KBM-7 (cell line): ENCODE results near the gene PPP1R3E.

Experiments used
- DNase-seq: peaks from one replicate; pipeline ENCODE4 v3.0.0-alpha.2; 2015
- in situ Hi-C: fragments of 300-500 bp; cut with MboI; formaldehyde crosslinking; loops from 2 replicates; pipeline ENCODE4 v1.14.3; 2020; ENCODE audit warnings: low sequenced_read_pairs, low pct_unique_long_range_greater_than_20kb, mixed read lengths

Gene PPP1R3E

DNA sequence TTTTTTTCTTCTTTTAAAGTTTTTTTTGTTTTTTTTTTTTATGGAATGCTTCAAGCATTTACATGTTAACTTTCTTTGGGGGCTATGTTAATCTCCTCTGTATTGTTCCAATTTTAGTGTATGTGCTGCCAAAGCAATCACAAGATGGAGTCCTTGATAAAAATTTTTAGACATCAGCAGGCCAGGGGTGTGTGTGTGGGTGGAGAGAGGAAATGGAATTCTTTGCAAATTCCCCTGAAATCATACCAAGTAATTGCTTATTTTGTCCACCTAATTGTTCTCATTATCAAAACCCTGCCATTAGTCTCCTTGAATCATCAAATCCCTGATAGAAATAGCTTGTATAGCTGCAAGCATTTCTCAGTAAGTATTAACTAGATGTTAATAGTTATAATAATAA is 43.2 kb downstream of the PPP1R3E start:
- in situ Hi-C loops = no loop called here

DNA sequence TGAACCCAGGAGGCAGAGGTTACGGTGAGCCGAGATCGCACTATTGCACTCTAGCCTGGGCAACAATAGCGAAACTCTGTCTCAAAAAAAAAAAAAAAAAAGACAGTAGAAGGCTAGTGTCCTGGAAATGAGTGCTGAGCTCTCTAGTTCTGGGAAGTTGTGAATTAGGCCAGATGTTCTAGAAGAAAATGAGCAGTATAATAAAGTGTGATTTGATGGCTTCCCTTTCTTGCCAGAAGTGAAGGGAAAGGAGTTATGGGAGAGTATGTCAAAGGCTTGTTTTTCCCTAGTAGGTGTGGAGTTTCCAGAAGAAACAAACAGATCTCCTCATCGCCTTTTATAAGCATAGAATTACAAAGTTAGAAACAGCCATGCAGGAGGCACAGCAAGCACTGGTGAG is 44.4 kb downstream of the PPP1R3E start:
- no peak for DNase-seq
- in situ Hi-C loops = no loop called here

More for the DNA sequence above, 43.2 kb downstream of the PPP1R3E start:
- DNase-seq = no peak

DNA sequence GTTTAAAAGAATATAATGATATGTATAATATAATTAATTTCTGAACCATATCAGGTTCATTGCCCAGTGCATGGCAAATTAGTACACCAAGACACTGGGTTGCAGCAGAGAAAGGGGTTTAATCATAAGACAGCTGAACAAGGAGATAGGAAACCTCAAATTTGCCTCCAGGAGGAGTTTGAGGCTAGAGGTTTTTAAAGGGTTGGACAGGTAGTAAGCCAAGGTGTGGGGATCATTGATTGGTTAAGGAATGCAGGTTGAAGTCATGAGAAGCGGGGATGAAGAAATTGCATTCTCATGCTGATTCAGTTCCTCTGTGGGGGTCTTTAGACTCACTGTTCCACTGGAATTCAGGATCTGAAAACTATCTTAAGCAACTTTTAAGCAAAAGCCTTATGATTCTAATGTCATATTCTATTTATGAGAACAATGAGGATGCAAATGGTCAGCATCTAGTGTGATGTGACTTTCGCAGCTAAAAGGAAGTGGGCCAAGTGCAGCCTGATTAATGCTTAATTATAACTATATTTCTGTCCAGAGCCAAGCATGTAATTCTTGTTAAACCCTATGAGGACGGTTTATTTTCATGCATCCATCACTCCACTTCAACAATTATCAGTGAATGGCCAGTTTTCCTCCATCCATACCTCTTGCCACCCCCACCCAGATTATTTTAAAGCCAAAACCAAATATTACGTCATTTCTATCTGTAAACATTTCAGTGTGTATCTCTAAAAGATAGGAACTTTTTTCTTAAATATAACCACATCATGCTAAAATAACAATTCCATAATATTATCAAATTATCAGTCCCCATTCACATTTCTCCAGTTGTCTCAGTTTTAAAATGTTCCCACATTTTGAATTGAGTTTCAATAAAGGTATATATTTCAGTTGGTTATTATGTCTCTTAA is 50.0 kb downstream of the PPP1R3E start:
- no peak for DNase-seq
- in situ Hi-C loops = no loop called here

DNA sequence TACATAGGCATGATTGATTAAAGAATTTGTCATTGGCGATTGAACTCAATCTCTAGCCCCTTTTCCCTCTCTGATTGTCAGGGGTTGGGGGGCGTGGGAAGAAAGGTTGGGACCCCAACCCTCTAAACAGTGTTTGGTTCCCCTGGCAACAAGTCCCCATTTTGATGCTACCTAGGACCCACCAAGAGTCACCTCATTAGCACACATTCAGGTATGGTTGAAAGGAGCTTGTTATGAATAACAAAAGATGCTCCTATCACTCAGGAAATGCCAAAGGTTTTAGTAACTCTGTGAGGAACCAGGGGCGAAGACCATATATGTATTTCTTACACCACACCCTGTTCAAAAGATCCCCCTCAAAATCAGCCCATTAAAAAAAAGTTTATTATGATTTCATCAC is 50.7 kb downstream of the PPP1R3E start:
- in situ Hi-C loops = no loop called here
- no peak for DNase-seq

DNA sequence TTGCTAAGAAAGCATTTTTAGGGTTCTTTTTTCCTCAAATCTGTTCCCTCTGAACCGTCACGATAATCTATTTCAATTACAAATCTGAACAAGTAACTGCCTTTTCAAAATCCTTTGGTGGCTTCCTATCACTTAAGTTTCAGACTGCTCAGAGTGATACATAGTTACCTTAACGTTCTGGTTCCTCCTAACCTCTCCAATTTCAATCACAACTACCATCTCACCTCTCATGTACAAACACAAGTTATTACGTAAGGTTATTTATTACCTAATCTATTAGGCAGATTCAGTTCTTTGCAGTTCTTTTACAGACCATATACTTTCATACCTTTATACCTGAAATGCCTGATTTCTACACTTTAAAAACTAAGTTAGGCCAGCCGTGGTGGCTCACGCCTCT is 52.8 kb downstream of the PPP1R3E start:
- in situ Hi-C loops = no loop called here
- DNase-seq = no peak

DNA sequence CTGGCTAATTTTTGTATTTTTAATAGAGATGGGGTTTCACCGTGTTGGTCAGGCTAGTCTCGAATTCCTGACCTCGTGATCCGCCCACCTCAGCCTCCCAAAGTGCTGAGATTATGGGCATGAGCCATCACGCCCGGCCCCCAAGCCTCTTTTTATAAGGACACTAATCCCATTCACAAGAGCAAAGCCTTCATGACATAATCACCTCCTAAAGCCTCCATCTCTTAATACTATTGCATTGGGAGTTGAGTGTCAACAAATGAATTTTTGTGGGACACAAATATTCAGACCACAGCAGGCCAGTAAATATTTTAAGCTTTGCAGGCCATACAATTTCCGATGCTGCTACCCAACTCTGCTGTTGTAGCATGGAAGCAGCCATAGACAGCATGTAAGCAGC is 54.1 kb downstream of the PPP1R3E start:
- DNase-seq = no peak
- in situ Hi-C loops = no loop called here
